Gastroesophageal sphincter (tissue), 3 donors: ENCODE data around the gene ROBO3.

Source experiments
- EP300 ChIP-seq: sonication (generic); formaldehyde crosslinking; IDR thresholded peaks from one replicate; pipeline ENCODE4 v1.6.1; 2017; ENCODE audit warnings: antibody characterized with exemption, mild to moderate bottlenecking
- TF ChIP-seq, protein P1 (sequence below), 4 experiments: fragments of 200-600 bp in 2 of 4; fragments of 450-650 bp in 2 of 4; sonication (generic) in 1 of 4; IDR thresholded peaks; one replicate each; pipeline ENCODE4 v1.5.1; 2017 to 2019; ENCODE audit warnings: antibody characterized with exemption in 4 of 4, mild to moderate bottlenecking in 2 of 4, moderate library complexity in 2 of 4

DNA sequence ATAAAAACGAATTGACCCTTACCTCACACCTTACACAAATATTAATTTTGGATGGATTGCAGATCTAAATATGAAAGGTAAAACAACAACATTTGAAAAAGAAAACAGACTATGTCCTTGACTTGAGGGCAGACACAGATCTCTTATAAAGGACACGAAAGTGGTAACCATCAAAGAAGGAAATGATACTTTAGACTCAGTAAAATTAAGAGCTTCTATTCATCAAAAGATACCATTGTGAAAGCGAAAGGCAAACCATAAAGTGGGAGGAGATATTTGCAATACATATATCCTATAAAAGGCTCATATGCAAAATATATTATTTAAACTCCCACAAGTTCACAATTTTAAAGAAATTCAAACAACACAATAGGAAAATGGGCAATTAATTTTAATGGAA lies 65.6 kb downstream of the ROBO3 start:
- TF ChIP-seq EP300 = no peak
- TF ChIP-seq, protein P1, sequence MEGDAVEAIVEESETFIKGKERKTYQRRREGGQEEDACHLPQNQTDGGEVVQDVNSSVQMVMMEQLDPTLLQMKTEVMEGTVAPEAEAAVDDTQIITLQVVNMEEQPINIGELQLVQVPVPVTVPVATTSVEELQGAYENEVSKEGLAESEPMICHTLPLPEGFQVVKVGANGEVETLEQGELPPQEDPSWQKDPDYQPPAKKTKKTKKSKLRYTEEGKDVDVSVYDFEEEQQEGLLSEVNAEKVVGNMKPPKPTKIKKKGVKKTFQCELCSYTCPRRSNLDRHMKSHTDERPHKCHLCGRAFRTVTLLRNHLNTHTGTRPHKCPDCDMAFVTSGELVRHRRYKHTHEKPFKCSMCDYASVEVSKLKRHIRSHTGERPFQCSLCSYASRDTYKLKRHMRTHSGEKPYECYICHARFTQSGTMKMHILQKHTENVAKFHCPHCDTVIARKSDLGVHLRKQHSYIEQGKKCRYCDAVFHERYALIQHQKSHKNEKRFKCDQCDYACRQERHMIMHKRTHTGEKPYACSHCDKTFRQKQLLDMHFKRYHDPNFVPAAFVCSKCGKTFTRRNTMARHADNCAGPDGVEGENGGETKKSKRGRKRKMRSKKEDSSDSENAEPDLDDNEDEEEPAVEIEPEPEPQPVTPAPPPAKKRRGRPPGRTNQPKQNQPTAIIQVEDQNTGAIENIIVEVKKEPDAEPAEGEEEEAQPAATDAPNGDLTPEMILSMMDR (IDR thresholded peaks at IDR 0.05) = no peak
